Measurements from ENCODE around the gene SCAP. TPM values are rescaled to one million over a fixed set of nuclear protein-coding genes. Genes with fewer than 3 reads are reported as not detected.

SCAP gene
- total RNA-seq, 2 experiments from 2014 or later = 45.1 to 52.2 TPM

DNA sequence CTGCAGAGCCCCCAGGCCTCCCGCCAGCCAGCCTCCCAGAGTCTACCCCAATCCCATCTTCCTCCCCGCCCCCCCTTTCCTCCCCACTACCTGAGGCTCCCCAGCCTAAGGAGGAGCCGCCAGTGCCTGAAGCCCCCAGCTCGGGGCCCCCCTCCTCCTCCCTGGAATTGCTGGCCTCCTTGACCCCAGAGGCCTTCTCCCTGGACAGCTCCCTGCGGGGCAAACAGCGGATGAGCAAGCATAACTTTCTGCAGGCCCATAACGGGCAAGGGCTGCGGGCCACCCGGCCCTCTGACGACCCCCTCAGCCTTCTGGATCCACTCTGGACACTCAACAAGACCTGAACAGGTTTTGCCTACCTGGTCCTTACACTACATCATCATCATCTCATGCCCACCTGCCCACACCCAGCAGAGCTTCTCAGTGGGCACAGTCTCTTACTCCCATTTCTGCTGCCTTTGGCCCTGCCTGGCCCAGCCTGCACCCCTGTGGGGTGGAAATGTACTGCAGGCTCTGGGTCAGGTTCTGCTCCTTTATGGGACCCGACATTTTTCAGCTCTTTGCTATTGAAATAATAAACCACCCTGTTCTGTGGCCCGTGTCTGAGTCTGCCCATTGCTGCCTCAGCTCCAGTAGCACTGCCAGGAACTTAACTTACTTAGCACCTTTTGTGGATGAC is 62.8 kb downstream of the SCAP start:
- no peaks in the 10 kb centered on the region for H3K27me3 Mint-ChIP-seq

GRCh38 chr3:47412453-47412756 is 63.3 kb downstream of the SCAP start:
- Mint-ChIP-seq H3K4me3 (no peak overlapping the region), H3K4me1 (ENCODE audit: low read depth) (no peaks in the 10 kb centered on the region), H3K9me3 (no peaks in the 10 kb centered on the region), H3K27me3 (no peaks in the 10 kb centered on the region), H3K27ac (no peak overlapping the region), H3K36me3 (ENCODE audit: low read depth) (peaks cover 17% of the 10 kb centered on the region)
- ChIA-PET POLR2A (interaction anchor here (0.8 to 1.4 kb wide), 3 partner anchors 9 to 12 kb away, joined by 3 to 5 read pairs (median 3); no protein-coding TSS in a partner anchor), CTCF (interaction anchor here (1.5 to 3.4 kb wide), 2 partner anchors 9 to 13 kb away, joined by 3 to 15 read pairs; no protein-coding TSS in a partner anchor)
- no peak for TF ChIP-seq CTCF (IDR thresholded peaks at IDR 0.05)
- no peak for DNase-seq
- ATAC-seq = no peak
- intact Hi-C loops (cut with micrococcal nuclease) = no loop called here

More for the DNA sequence above, 62.8 kb downstream of the SCAP start:
- H3K4me1 Mint-ChIP-seq (ENCODE audit: low read depth) = no peaks in the 10 kb centered on the region
- ChIA-PET CTCF (interaction anchor here (0.6 to 3.4 kb wide), 3 partner anchors 8 to 1985 kb away, joined by 3 to 15 read pairs (median 3); no protein-coding TSS in a partner anchor), POLR2A (interaction anchor here (0.8 to 1.3 kb wide), 3 partner anchors 9 to 17 kb away, joined by 3 to 5 read pairs (median 3); no protein-coding TSS in a partner anchor)
- H3K9me3 Mint-ChIP-seq = no peaks in the 10 kb centered on the region
- H3K4me3 Mint-ChIP-seq = no peak overlapping the region
- no peak for TF ChIP-seq CTCF (IDR thresholded peaks at IDR 0.05)
- DNase-seq (no peak), ATAC-seq (no peak)
- intact Hi-C loops (cut with micrococcal nuclease) = no loop called here
- peak overlapping the region; percentile 15 for H3K27ac Mint-ChIP-seq
- H3K36me3 Mint-ChIP-seq (ENCODE audit: low read depth) = peaks cover 14% of the 10 kb centered on the region

DNA sequence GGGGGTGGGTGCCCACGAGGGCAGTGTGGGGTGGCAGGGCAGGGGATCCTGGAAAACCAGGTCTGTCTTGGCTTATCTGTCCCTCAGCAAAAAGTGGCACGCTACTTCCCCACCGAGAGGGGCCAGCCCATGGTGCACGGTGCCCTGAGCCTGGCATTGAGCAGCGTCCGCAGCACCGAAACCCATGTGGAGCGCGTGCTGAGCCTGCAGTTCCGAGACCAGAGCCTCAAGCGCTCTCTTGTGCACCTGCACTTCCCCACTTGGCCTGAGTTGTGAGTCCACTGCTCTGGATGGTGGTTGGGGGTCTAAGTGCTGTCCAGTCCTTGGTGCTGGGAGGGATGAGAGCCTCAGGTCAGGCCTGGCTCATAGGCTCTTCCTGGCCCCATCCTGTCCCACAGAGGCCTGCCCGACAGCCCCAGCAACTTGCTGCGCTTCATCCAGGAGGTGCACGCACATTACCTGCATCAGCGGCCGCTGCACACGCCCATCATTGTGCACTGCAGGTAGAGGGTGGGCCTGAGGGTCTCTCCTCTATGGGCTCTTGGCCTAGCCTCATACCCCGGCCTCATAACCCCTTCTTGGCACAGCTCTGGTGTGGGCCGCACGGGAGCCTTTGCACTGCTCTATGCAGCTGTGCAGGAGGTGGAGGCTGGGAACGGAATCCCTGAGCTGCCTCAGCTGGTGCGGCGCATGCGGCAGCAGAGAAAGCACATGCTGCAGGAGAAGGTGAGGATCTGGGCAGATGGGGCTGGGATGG is 63.9 kb downstream of the SCAP start:
- ATAC-seq = no peak
- no peaks in the 10 kb centered on the region for H3K9me3 Mint-ChIP-seq
- H3K4me1 Mint-ChIP-seq (ENCODE audit: low read depth) = no peaks in the 10 kb centered on the region
- H3K27ac Mint-ChIP-seq = no peak overlapping the region
- no peak overlapping the region for H3K4me3 Mint-ChIP-seq
- intact Hi-C loops (cut with micrococcal nuclease) = no loop called here
- no peaks in the 10 kb centered on the region for H3K27me3 Mint-ChIP-seq
- peaks cover 17% of the 10 kb centered on the region for H3K36me3 Mint-ChIP-seq (ENCODE audit: low read depth)
- ChIA-PET CTCF (interaction anchor here (1.5 to 3.4 kb wide), 2 partner anchors 9 to 13 kb away, joined by 3 to 15 read pairs; no protein-coding TSS in a partner anchor), POLR2A (interaction anchor here (1.1 to 1.4 kb wide), 2 partner anchors 9 to 13 kb away, joined by 3 to 4 read pairs; no protein-coding TSS in a partner anchor)
- no peak for TF ChIP-seq CTCF (IDR thresholded peaks at IDR 0.05)
- DNase-seq = no peak

GRCh38 chr3:47410801-47411646 is 64.7 kb downstream of the SCAP start:
- H3K4me1 Mint-ChIP-seq (ENCODE audit: low read depth) = no peaks in the 10 kb centered on the region
- DNase-seq = no peak
- H3K4me3 Mint-ChIP-seq = no peak overlapping the region
- ChIA-PET CTCF (interaction anchor here (3.4 kb wide), 1 partner anchor 10 kb away, joined by 15 read pairs; no protein-coding TSS in a partner anchor), POLR2A (interaction anchor here (1.1 to 1.4 kb wide), 2 partner anchors 10 to 12 kb away, joined by 3 to 4 read pairs; no protein-coding TSS in a partner anchor)
- peaks cover 17% of the 10 kb centered on the region for H3K36me3 Mint-ChIP-seq (ENCODE audit: low read depth)
- no peaks in the 10 kb centered on the region for H3K9me3 Mint-ChIP-seq
- intact Hi-C loops (cut with micrococcal nuclease) = no loop called here
- H3K27me3 Mint-ChIP-seq = no peaks in the 10 kb centered on the region
- no peak for TF ChIP-seq CTCF (IDR thresholded peaks at IDR 0.05)
- ATAC-seq = no peak
- H3K27ac Mint-ChIP-seq = no peak overlapping the region

Measured in activated CD8-positive, alpha-beta T cell treated with anti-CD3 and anti-CD28 coated beads for 36 hours (primary cell).